ENCODE data around the gene PRKAR1B. TPM values are rescaled to one million over a fixed set of nuclear protein-coding genes. Genes with fewer than 3 reads are reported as not detected.

Gene PRKAR1B
- total and polyA plus RNA-seq, 5 donors, result 20.7 to 38.3 (median 23.8) TPM

DNA sequence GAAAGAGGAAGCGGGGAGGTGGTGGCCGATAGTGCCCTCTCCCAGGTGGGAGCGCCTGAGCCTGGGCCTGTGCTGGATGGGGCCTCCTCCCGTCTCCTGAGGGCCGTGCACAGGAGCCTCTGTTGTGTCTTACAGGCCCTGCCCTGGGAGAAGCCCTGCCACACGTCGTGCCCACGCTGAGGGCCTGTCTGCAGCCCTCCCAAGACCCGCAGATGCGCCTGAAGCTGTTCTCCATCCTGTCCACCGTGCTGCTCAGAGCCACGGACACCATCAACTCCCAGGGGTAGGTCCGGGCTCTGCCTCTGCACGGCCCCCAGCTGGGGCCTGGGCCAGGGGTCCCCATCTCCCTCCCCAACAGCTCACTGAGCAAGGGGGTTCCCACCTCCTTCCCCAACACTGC, 43.3 kb upstream of the PRKAR1B start:
- DNase-seq (peak in 2 of 3 donors; percentile 44 to 57), ATAC-seq (no peak)
- intact Hi-C loops (cut with DNase I), result loop anchor here in 1 of 4 donors (5.0 kb wide), 1 partner anchor 448 kb away; no protein-coding TSS in a partner anchor
- Histone ChIP-seq H3K27ac (ENCODE audit: low read length) (no peak overlapping the region), H3K4me1 (ENCODE audit: control insufficient read depth, insufficient read depth, low read length) (peaks cover 6% of the 10 kb centered on the region), H3K9me3 (ENCODE audit: control insufficient read depth, low read length) (no peaks in the 10 kb centered on the region), H3K4me3 (ENCODE audit: low read length) (no peak overlapping the region), H3K27me3 (ENCODE audit: control insufficient read depth, insufficient read depth) (no peaks in the 10 kb centered on the region)
- 92% methylated on average over 14 of the region's 14 CpGs for WGBS

DNA sequence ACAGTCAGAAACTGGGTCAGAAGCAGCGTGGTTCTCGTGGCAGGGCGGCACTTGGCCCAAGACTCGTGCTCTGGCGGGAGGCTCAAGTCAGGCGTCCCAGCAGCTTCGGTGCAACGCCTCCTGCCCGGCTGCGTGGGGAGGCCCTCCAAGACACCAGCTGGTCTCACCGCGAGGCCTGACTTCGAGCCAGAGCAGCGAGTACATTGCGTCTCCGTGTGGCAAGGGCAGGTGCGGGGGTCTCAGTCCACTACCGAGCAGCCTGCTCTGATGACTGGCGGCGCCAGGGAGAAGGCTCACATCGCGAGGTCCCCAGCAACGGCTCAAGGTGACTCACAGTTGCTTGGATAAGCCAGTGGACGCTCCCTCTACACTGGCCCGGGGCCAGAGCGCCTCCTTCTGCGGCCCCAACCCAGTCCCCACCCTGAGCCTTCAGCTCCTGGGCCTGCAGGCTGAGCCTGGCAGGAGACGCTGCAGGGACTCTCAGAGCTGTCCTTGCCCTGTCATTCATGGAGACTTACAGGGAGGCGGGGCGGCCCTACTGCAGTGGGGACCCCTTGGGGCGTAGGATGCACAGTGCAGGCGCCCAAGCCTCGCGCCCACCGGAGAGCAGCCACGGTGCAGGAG, 41.9 kb upstream of the PRKAR1B start:
- no peaks in the 10 kb centered on the region for H3K9me3 ChIP-seq (ENCODE audit: control insufficient read depth, low read length)
- H3K4me1 ChIP-seq (ENCODE audit: control insufficient read depth, insufficient read depth, low read length), result peaks cover 6% of the 10 kb centered on the region
- ATAC-seq (peak; percentile 12 to 31), DNase-seq (peak; percentile 74 to 89 (median 88))
- no peaks in the 10 kb centered on the region for H3K27me3 ChIP-seq (ENCODE audit: control insufficient read depth, insufficient read depth)
- WGBS, result 63% methylated on average over 36 of the region's 36 CpGs
- H3K27ac ChIP-seq (ENCODE audit: low read length), result peak overlapping the region; percentile 9
- H3K4me3 ChIP-seq (ENCODE audit: low read length), result no peak overlapping the region
- intact Hi-C loops (cut with DNase I), result no loop called here

DNA sequence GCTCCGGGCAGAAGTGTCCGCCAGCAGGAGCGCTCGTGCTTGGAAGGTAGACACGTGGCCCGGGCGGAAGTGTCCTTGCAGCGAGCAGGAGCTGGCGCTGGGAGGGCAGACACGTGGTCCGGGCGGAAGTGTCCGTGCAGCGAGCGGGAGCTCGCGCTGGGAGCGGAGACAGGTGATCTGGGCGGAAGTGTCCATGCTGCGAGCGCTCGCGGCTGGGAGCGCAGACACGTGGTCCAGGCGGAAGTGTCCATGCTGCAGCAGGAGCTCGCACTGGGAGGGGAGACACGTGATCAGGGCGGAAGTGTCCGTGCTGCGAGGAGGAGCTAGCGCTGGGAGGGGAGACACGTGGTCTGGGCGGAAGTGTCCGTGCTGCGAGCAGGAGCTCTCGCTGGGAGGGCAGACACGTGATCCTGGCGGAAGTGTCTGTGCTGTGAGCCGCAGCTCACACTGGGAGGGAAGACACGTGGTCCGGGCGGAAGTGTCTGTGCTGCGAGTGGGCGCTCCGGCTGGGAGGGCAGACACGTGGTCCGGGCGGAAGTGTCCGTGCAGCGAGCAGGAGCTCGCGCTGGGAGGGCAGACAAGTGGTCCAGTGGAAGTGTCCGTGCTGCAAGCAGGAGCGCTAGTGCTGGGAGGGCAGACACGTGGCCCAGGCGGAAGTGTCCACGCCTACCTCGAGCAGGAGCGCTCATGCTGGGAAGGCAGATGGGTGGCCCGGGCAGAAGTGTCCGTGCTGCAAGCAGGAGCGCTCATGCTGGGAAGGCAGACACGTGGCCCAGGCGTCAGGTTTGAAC, 41.1 kb upstream of the PRKAR1B start:
- no peaks in the 10 kb centered on the region for H3K27me3 ChIP-seq (ENCODE audit: control insufficient read depth, insufficient read depth)
- ATAC-seq, result peak; percentile 54 to 64
- DNase-seq, result peak; percentile 56 to 88 (median 83)
- WGBS, result 88% methylated on average over 65 of the region's 65 CpGs
- no peak overlapping the region for H3K4me3 ChIP-seq (ENCODE audit: low read length)
- no peaks in the 10 kb centered on the region for H3K9me3 ChIP-seq (ENCODE audit: control insufficient read depth, low read length)
- no peak overlapping the region for H3K27ac ChIP-seq (ENCODE audit: low read length)
- intact Hi-C loops (cut with DNase I), result no loop called here
- H3K4me1 ChIP-seq (ENCODE audit: control insufficient read depth, insufficient read depth, low read length), result peaks cover 6% of the 10 kb centered on the region

DNA sequence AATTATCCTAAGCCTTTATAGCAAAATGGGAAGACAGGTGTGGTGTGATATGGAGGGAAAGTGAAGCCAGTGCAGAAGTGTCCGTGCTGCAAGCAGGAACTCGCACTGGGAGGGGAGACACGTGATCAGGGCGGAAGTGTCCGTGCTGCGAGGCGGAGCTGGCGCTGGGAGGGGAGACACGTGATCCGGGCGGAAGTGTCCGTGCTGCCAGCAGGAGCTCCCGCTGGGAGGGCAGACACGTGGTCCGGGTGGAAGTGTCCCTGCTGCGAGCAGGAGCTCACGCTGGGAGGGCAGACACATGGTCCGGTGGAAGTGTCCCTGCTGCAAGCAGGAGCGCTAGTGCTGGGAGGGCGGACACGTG, 40.5 kb upstream of the PRKAR1B start:
- intact Hi-C loops (cut with DNase I), result no loop called here
- Histone ChIP-seq H3K4me1 (ENCODE audit: control insufficient read depth, insufficient read depth, low read length) (peaks cover 6% of the 10 kb centered on the region), H3K4me3 (ENCODE audit: low read length) (no peak overlapping the region), H3K9me3 (ENCODE audit: control insufficient read depth, low read length) (no peaks in the 10 kb centered on the region), H3K27me3 (ENCODE audit: control insufficient read depth, insufficient read depth) (no peaks in the 10 kb centered on the region), H3K27ac (ENCODE audit: low read length) (no peak overlapping the region)
- DNase-seq (peak in 1 of 3 donors; percentile 81), ATAC-seq (peak in 1 of 2 donors; percentile 15)
- 83% methylated on average over 21 of the region's 21 CpGs for WGBS

DNA sequence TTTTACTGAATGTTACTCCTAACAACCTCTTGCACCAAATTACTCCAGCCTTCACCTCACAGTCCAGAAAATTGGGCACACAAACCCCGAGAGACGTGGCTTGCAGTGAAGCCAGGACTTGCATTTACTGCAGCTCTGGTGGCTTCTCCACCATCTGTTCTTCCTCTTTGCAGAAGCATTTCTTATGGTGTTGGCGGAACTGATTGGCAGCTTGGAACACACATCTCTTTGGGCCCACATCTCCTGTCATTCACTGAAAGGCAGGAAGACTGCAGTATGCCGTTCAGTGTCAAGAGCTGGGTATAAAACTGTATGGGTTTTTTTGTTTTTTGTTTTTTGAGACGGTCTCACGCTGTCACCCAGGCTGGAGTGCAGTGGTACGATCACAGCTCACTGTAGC, 38.3 kb upstream of the PRKAR1B start:
- 96% methylated on average over 7 of the region's 7 CpGs for WGBS
- DNase-seq, result no peak
- H3K4me1 ChIP-seq (ENCODE audit: control insufficient read depth, insufficient read depth, low read length), result no peaks in the 10 kb centered on the region
- no peaks in the 10 kb centered on the region for H3K9me3 ChIP-seq (ENCODE audit: control insufficient read depth, low read length)
- no peak for ATAC-seq
- no peaks in the 10 kb centered on the region for H3K27me3 ChIP-seq (ENCODE audit: control insufficient read depth, insufficient read depth)
- no peak overlapping the region for H3K4me3 ChIP-seq (ENCODE audit: low read length)
- H3K27ac ChIP-seq (ENCODE audit: low read length), result no peak overlapping the region
- intact Hi-C loops (cut with DNase I), result no loop called here

DNA sequence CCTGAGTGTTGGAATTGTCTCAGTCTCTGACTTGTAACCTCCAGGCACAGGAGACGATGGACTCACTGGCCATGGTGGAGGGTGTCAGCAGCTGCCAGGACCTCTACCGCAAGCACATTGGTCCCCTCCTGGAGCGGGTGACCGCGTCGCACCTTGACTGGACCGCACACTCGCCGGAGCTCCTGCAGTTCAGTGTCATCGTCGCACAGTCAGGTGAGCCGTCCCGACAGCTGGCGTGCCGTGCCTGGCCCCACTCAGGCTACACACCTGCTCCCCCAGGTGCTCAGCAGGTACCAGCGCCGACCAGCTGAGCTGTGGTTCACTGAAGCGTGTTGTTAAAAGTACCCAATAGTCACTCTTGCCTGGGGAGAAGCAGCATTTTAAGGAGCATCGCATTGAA, 36.7 kb upstream of the PRKAR1B start:
- Histone ChIP-seq H3K4me1 (ENCODE audit: control insufficient read depth, insufficient read depth, low read length) (no peaks in the 10 kb centered on the region), H3K27ac (ENCODE audit: low read length) (no peak overlapping the region), H3K4me3 (ENCODE audit: low read length) (no peak overlapping the region), H3K27me3 (ENCODE audit: control insufficient read depth, insufficient read depth) (no peaks in the 10 kb centered on the region), H3K9me3 (ENCODE audit: control insufficient read depth, low read length) (no peaks in the 10 kb centered on the region)
- WGBS, result 98% methylated on average over 19 of the region's 19 CpGs
- intact Hi-C loops (cut with DNase I), result no loop called here
- no peak for ATAC-seq
- peak in 2 of 3 donors; percentile 27 to 37 for DNase-seq

DNA sequence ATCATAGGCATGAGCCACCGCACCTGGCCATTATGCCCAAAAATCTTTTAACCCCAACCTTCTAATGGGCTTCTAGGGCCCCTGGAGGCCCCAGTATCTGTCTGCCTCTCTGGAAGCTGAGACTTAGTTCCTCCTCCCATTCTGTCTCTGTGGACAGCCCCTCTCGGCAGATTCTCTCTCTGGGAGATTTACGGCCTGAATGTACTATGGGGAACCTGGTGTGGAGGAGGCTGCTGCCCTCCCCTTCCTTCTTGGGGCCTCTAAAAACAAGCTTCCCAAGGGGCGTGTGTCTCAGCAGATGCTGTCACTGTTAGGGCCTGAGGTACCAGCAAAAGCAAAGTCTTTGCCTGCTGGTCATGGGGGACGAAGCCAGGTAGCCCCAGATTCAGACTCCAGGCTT, 35.8 kb upstream of the PRKAR1B start:
- ATAC-seq, result no peak
- intact Hi-C loops (cut with DNase I), result no loop called here
- H3K27ac ChIP-seq (ENCODE audit: low read length), result no peak overlapping the region
- no peaks in the 10 kb centered on the region for H3K4me1 ChIP-seq (ENCODE audit: control insufficient read depth, insufficient read depth, low read length)
- peak in 1 of 3 donors; percentile 1 for DNase-seq
- WGBS, result 90% methylated on average over 5 of the region's 5 CpGs
- no peaks in the 10 kb centered on the region for H3K27me3 ChIP-seq (ENCODE audit: control insufficient read depth, insufficient read depth)
- no peak overlapping the region for H3K4me3 ChIP-seq (ENCODE audit: low read length)
- H3K9me3 ChIP-seq (ENCODE audit: control insufficient read depth, low read length), result no peaks in the 10 kb centered on the region

DNA sequence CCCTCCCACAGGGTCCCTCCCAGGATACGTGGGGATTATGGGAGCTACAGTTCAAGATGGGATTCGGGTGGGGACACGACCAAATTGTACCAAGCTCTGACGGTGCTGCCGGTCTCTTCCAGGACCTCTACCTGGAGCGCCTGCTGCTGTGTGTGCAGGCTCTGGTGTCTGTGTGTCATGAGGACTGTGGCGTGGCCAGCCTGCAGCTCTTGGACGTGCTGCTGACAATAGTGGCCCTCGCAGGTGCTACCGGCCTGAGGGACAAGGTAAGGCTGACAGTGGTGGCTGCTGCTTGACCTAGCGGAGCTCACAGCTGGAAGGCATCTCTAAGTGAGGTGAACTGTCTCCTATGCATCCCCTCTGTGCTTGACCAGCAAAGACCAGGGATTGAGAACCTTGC, 34.5 kb upstream of the PRKAR1B start:
- 95% methylated on average over 11 of the region's 11 CpGs for WGBS
- DNase-seq, result peak in 1 of 3 donors; percentile 24
- Histone ChIP-seq H3K4me3 (ENCODE audit: low read length) (no peak overlapping the region), H3K27ac (ENCODE audit: low read length) (no peak overlapping the region), H3K4me1 (ENCODE audit: control insufficient read depth, insufficient read depth, low read length) (no peaks in the 10 kb centered on the region), H3K9me3 (ENCODE audit: control insufficient read depth, low read length) (no peaks in the 10 kb centered on the region), H3K27me3 (ENCODE audit: control insufficient read depth, insufficient read depth) (no peaks in the 10 kb centered on the region)
- intact Hi-C loops (cut with DNase I), result no loop called here
- no peak for ATAC-seq

DNA sequence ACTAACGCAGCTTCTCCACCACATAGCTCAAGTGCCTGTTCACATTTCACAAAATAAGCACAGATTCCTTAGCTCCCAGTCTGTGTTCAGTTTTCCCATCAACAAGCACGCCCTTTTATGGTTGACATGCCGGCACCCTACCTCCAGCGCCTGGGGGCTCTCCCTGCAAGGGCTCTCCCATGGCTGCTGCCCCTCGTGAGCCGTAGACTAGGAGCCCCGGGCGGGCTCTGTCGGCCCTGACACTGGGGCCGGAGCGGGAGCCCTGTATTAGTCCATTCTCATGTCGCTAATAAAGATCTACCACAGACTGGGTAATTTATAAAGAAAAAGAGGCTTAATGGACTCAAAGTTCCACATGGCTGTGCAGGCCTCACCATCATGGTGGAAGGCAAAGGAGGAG, 34.0 kb upstream of the PRKAR1B start:
- H3K27ac ChIP-seq (ENCODE audit: low read length), result no peak overlapping the region
- ATAC-seq, result no peak
- intact Hi-C loops (cut with DNase I), result no loop called here
- peak in 1 of 3 donors; percentile 26 for DNase-seq
- no peaks in the 10 kb centered on the region for H3K4me1 ChIP-seq (ENCODE audit: control insufficient read depth, insufficient read depth, low read length)
- H3K4me3 ChIP-seq (ENCODE audit: low read length), result no peak overlapping the region
- no peaks in the 10 kb centered on the region for H3K9me3 ChIP-seq (ENCODE audit: control insufficient read depth, low read length)
- 93% methylated on average over 12 of the region's 12 CpGs for WGBS
- no peaks in the 10 kb centered on the region for H3K27me3 ChIP-seq (ENCODE audit: control insufficient read depth, insufficient read depth)

DNA sequence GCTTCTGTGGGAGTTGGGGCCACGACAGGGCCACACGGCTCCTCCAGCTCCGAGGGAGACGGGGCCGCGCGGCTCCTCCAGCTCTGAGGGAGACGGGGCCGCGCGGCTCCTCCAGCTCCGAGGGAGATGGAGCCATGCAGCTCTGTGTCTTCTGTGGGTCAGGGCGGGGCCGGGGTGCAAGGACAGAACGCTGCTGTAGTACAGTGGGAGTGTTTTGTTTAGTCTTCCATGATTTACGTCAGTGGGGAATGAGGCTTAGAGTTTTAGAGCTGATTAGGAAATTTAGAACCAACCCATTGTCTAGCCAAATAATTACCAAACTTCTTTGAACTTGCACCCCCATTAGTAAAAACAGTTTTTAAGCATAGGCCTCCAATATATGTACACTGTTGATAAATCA, 32.9 kb upstream of the PRKAR1B start:
- no peak overlapping the region for H3K27ac ChIP-seq (ENCODE audit: low read length)
- intact Hi-C loops (cut with DNase I), result no loop called here
- H3K27me3 ChIP-seq (ENCODE audit: control insufficient read depth, insufficient read depth), result no peaks in the 10 kb centered on the region
- no peak overlapping the region for H3K4me3 ChIP-seq (ENCODE audit: low read length)
- ATAC-seq (no peak), DNase-seq (peak; percentile 3 to 41 (median 8))
- no peaks in the 10 kb centered on the region for H3K4me1 ChIP-seq (ENCODE audit: control insufficient read depth, insufficient read depth, low read length)
- 95% methylated on average over 16 of the region's 16 CpGs for WGBS
- H3K9me3 ChIP-seq (ENCODE audit: control insufficient read depth, low read length), result no peaks in the 10 kb centered on the region

DNA sequence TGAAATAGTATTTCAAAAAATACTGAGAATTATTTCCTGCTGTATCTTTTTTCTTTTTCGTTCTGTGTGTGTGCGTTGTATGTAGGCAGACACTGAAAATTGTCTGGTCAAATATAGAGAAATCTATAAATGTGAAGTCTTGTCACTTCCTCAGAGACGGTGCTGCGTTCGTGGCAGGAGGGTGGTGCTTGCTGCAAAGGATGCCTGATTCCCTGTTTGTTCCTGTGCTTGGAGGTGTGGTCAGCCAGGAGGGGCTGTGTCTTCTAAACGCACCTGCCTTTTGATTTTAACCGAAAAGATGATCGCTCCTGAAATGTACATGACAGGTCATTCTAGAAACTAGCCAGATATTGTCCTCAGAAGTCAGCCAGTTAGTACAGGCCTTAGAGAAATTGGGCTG, 32.5 kb upstream of the PRKAR1B start:
- ATAC-seq, result no peak
- no peaks in the 10 kb centered on the region for H3K9me3 ChIP-seq (ENCODE audit: control insufficient read depth, low read length)
- no peak for DNase-seq
- intact Hi-C loops (cut with DNase I), result loop anchor here in 1 of 4 donors (10.0 kb wide), 1 partner anchor 85 kb away; no protein-coding TSS in a partner anchor
- 89% methylated on average over 8 of the region's 8 CpGs for WGBS
- no peaks in the 10 kb centered on the region for H3K27me3 ChIP-seq (ENCODE audit: control insufficient read depth, insufficient read depth)
- no peaks in the 10 kb centered on the region for H3K4me1 ChIP-seq (ENCODE audit: control insufficient read depth, insufficient read depth, low read length)
- no peak overlapping the region for H3K4me3 ChIP-seq (ENCODE audit: low read length)
- H3K27ac ChIP-seq (ENCODE audit: low read length), result no peak overlapping the region

Measured in right cardiac atrium (tissue), 5 donors.